CD1c-positive myeloid dendritic cell (primary cell): ENCODE measurements around the gene SIDT1.
"Not testable (repeated sequence)": the region's sequence is repeated elsewhere in the genome, so short reads cannot be mapped to it uniquely, and the experiment has no call there.

Experiments
- DNase-seq: peaks from one replicate; pipeline ENCODE4 v3.0.0-alpha.2; 2016; ENCODE audit errors: extremely low spot score

The SIDT1 gene

DNA sequence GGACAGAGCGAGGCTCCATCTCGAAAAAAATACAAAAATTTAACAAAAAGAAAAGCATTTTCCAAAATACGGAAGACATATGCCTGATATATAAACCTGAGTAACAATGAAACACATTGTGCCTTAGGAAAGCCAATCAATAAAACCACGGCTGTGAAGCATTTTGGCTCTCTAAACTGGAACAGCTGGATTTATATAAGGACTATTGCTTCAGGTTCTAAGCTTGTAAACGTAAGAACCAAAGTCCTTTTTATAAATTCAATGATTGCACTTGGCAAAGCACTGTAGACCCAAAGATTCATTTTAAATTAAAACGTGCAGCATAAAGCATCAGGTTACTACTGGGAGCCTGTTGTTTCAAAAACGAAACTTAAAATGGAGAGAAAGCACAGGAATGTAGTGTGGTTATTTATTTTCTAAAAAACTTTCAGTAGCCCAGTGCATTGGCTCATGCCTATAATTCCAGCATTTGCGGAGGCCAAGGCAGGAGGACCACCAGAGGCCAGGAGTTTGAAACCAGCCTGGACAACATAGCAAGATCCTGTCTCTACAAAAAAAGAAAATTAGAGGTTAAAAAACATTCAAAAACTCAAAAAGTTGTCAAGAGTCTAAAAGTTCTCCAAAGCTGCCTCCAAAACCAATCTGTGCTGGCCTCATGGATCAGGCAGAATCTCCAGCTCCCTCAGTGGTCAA, 102.6 kb downstream of the SIDT1 start:
- DNase-seq: no peak

DNA sequence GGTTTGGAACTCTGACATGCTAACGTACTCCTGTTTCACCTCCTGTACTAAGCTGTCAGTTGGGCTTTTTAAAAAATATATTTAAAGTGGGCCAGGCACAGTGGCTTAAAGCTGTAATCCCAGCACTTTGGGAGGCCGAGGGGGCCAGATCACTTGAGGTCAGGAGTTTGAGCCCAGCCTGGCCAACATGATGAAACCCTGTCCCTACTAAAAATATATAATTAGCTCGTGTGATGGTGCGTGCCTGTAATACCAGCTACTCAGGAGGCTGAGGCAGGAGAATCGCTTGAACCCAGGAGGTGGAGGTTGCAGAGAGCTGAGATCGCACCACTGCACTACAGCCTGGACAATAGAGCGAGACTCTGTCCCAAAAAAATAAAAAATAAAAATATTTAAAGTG, 103.7 kb downstream of the SIDT1 start:
- DNase-seq: not testable (repeated sequence)

DNA sequence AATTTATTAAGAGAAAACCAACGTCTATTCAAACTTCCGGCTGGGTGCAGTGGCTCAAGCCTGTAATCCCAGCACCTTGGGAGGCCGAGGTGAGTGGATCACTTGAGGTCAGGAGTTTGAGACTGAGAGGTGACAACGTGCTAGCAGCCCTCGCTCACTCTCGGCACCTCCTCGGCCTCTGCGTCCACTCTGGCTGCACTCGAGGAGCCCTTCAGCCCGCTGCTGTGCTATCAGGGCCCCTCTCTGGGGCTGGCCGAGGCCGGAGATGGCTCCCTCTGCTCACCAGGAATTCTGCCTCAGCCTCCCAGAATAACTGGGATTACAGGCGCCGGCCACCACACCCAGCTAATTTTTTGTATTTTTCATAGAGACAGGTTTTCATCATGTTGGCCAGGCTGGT, 105.4 kb downstream of the SIDT1 start:
- DNase-seq: no peak

DNA sequence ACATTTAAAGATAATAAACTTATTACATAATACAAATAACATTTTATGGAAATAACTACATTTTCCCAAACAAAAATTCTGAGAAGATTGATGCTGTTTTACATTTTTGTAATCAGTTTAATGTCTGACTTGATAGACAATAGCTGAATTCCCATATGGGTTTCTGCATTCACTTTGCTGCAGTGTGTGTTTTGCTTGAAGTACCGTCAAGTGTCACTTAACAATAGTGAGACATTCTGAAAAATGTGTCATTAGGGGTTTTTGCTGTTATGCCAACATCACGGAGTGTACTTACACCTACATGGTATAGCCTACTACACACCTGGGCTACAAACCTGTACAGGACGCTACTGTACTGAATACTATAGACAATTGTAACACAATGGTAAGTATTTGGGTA, 106.6 kb downstream of the SIDT1 start:
- DNase-seq: no peak

DNA sequence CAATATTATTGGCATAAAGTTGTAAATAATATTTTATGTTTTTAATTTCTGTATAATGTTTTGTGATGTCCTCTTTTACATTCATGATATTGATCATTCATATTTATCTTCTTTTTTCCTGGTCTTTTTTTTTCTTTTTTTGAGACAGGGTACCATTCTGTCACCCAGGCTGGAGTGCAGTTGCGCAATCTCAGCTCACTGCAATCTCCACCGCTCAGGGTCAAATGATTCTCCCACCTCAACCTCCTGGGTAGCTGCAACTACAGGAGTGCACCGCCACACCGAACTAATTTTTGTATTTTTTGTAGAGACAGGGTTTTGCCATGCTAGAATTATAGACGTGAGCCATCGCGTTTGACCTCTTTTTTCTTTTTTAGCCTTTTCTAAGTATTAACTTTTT, 111.2 kb downstream of the SIDT1 start:
- no peak for DNase-seq

DNA sequence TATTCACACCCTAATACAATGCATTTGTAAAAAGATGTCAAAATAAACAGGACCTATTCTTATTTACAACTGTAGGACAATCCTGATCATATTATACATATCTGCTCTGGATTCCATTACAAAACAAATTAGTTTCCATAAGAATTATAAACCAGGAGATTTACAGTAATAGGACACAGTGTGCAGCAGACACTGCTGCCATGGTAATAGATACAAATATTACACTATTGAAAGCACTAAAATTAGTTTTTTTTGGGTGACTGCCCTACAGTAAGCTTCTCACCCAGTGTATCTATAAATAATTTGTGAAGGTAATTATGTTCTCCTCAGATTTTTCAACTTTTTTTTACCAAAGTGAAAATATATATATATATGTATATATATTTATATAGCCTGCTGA, 116.2 kb downstream of the SIDT1 start:
- DNase-seq: no peak

DNA sequence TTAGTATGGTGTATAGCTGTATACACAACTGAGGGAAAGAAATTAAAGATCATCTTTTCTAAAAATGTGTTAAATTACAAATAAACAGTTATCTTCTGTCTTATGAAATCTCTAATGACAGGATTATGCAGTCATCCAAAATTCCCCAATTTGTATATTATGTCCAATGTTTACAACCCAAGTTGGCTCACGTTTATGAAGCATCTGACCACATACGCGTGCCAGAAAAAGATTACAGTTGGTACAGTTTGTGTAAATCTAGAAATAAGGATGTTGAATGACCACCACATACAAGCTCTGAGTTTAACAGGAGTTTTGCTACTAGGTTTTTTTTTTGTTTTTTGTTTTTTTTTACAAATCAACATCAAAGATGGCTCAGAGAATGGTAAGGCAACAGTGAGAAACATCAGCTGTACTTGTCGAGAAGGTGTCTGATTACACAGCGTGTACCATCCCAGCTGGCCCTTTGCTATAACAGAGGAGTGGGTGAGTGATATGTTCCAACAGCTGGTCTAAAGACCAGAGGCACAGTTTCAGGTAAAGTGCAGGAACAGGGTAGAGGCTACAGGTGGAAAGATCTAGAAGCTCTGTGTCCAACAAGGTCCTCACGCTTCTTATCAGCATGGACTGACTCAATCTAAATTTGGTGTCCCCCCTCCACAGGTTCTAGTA, 117.0 kb downstream of the SIDT1 start:
- no peak for DNase-seq

DNA sequence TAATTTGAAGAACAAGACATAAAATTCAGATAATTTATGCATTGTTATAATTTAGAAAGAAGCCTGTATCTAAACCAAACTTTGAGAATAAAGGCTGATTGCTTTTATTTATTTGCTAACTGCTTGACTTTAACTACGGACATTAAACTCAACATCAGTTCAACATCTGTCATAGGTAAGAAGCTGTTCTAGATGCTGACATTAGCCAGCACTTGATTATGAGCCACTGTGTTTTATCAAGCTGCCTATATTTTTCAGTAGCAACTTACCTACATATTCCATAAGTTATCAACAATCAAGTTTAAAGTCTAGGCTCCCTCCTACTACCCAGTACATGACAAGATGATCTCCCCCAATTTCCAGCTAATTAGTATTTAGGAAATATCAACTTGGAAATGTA, 122.0 kb downstream of the SIDT1 start:
- no peak for DNase-seq

DNA sequence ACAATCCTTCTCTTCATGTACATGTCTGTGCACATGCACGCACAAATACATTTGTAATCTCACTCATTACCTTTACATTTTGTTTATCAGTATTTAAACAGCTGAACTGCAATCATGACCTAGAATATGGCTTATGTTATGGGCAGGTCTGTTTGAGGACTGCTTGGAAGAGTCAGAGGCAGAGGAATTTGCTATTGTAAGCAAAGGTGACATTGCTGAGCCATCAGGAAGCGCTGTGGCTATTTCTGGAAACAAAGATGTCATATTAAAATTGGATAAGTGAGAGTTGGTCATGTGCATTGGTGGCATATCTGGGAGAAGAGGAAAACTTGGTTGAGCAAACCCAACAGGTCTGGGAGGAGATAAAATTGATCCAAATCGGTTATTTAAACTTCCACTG, 122.5 kb downstream of the SIDT1 start:
- no peak for DNase-seq

DNA sequence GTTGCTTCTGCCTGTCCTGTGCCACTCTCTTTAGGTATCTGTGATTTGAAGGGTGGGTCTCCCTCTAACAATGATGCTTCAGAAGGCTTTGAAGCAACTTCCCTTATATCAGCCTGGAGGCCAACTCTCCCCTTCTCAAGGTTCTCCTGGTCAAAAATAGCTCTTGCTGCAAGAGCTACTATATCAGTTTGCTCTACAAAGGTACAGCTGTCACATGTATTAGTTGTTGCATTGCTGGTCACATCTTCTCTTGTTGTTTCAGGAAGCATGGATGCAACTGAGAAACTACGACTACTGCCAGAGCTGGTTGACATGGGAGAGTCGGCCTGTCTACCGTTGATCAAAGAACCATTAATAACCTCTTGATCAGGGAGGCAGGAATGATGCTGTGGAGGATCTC, 125.8 kb downstream of the SIDT1 start:
- no peak for DNase-seq

DNA sequence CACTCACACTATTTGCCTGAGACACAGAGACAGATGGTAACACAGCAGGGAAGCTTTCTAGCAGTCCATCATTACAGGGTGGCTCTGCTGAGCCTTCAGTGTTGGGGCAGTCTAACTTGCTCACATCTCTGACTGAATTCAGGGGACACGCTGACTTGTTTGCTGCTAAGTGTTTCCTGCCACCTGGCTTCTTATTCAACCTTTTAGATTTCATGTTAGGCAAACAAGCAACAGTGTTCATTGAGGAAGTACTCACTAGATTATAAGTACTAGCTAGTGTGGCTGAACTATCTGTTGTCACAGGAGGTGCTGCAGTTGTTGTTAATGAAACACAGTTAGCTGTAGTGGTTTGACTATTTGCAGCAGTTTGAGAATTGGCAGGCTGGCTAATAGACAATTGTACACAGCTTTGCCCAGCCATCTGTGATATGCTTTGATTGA, 126.8 kb downstream of the SIDT1 start:
- DNase-seq: no peak

DNA sequence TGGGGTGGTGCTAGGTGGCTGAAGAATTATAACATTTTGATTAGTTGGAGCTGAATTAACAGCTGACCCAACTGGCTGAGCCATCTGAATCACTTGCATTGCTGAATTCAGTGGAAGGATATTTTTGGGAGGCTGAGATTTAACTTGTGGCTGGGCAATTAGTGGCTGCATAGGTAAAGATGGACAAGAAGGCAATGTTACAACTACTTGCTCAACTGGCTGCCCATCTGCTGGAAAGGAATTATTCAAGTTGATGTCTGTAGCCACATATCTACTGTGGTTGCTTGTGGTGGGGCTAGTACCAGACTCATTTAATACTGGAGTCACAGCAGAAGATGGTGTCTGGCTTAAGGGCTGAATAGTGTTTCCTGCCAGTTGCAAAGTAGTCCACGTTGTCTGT, 127.6 kb downstream of the SIDT1 start:
- no peak for DNase-seq

DNA sequence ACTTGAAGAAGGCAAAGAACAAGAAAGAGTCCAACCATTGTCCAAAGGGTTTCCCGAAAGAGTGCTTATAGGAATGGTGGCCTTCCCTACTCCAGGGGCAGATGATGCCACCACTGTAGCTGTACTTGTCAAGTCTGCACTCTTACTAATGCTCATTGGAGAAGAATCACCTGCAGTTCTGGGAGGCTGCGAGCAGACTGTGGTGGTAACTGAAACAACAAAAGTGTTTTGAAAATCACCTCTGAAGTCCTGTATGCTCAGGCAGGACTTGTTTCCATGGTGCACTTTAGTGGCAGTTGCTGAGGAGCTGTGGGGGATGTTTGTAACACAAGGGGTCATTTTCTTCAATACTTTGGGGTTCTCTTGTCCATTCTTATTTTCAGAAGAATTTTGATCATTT, 128.1 kb downstream of the SIDT1 start:
- no peak for DNase-seq

DNA sequence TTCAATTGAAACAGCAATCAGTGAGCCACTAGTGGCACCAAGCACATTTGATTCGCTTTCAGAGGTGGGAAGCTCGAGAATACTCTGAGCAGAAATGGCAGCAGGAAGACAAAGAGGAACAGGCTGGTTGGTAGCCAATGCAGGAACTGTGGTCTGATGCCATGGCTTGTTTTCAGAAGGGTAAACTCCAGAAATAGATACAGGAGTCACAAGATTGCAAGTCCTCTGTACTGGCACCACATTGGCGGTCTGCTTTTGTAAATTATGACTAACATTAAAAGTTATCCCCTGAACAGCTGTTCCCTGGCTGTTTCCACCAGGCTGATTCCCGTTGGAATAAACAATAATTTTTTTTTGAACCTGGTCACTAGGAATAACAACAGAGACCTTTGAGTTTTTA, 128.5 kb downstream of the SIDT1 start:
- DNase-seq: no peak

DNA sequence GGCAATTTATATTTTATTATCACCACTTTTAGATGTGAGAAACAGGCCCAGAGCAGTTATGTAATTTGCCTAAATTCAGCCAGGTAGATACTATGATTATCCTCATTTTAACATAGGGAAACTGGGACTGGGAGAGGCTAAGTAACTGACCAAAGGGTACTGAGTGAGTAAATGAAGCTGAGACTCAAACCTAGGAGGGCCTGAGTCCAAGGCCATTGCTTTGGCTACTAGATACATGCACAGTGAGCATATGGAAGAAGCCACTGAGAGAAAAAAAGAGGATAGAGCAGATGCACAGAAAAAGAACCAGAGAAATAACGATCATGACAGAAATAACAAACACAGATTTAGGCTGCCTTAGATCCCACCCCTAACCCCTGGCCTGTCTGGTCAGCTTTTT, 130.5 kb downstream of the SIDT1 start:
- DNase-seq: no peak

DNA sequence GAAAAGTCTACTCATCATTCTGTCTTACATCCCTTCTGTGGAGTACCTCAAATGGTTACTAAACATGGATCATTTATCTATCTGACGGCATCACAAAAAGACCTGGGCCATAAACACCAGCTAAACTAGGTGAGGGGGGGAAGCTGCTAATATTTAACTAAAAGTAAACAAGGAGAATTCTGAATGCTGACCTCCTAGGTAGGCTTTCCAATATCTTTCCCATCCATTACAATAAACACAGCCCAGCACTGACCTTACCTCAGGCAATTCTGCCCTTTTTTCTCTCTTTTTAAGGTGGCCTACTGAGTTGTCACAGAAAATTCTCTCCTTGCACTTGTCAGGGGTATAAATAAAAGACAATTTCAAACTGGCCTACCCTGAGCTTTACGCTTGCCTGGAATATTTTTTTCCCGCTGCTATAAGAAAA, 131.0 kb downstream of the SIDT1 start:
- DNase-seq: no peak

DNA sequence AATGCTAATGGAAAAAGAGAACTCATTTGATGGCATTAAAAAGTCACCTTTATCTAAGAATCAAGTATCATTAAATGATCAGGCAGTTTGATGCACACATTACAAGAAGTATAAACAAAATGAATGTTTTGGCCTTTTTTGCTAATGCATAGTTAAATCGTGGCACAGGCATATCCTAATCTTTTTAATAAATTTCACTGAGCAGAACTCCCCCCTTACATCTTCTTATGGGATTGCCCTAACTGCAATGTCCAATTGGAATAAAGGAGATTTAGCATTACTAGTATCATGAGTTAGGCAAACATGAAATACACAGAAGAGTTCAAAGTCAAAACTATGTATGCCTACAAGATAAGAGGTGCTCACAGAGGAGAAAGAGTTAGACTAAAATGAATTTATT, 131.4 kb downstream of the SIDT1 start:
- DNase-seq: no peak

DNA sequence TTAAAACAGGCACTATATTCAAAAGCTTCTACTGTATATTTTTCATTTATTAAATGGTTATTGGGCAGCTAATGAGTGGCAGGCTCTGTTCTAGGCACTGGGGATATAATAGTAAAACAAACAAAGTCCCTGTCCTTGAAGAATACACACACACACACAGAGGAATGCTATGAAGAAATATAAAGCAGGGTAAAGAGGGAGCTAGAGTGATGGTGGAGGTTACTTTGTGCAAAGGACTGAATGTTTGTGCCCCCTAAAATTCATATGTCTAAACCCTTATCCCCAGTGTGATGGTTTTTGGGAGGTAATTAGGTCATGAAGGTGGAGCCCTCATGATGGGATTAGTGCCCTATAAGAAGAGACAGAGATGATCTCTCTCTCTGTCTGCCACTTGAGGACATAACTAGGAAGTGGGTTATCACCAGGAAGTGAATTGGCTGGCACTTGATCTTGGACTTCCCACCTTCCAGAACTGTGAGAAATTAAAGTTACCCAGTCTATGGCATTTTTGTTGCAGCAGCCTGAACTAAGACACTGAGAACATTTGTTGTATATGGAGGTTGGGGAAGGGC, 132.3 kb downstream of the SIDT1 start:
- DNase-seq: no peak

DNA sequence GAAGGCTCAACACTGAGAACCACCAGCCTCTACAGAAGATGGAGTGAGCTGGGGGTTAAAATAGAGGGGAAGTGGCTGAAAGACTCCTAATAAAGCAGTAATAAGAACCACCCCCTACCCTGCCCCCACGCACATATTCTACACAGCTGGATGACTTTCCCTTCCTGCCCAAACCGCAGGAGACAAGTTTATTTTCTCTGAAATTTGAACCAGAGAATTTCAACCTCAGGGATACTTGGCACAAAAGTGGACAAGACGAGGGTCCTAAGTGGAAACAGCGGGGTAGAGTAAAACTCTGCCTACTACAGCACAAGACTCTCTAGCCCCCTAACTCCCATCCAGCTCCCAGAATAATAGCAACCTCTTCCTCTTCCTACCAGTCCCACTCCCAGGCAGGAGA, 135.7 kb downstream of the SIDT1 start:
- no peak for DNase-seq

DNA sequence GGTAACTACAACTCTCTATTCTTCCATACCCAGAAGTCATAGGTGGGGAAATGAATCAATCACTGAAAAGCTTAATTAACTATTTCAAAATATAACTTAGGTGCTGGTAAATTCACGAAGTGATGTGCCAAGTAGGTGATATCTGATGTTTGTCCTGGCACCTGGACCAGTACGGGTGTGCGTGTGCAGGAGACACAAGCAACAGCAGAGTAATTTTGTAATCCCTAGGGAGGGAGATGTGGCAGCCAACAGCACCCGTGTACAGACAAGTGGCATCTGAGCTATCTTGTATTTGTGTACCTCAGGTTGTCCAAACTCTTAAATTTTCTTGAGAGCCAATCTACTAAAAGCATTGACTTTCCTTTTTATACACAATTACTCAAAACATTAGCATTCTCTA, 141.2 kb downstream of the SIDT1 start:
- DNase-seq: no peak

DNA sequence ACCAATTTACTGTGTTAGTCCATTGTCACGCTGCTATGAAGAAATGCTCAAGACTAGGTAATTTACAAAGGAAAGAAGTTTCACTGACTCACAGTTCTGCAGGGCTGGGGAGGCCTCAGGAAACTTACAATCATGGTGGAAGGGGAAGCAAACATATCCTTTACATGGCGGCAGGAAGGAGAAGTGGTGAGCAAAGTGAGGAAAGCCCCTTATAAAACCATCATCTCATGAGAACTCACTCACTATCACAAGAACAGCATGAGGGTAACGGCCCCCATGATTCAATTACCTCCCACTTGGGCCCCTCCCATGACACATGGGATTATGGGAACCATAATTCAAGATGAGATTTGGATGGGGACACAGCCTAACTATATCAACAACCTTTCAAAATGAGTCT, 143.9 kb downstream of the SIDT1 start:
- DNase-seq: peak; percentile 44

DNA sequence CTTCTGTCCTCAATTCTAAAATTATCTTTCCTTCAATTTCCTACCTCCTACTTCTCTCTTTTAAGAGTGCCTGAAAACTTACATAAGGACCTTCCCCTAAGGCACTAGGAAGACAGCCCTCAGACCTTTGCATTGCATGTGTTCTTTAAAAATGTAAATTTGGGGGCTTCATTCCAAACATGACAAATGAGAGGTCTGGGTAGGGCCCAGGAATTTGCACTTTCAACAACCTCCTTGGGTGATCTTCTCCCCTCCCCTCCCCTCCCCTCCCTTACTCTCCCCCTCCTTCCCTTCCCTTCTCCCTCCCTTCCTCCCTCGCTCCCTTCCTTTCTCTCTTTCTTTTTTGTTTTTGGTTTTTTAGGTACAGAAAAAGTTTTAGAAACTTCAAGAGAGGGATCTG, 145.4 kb downstream of the SIDT1 start:
- DNase-seq: no peak

DNA sequence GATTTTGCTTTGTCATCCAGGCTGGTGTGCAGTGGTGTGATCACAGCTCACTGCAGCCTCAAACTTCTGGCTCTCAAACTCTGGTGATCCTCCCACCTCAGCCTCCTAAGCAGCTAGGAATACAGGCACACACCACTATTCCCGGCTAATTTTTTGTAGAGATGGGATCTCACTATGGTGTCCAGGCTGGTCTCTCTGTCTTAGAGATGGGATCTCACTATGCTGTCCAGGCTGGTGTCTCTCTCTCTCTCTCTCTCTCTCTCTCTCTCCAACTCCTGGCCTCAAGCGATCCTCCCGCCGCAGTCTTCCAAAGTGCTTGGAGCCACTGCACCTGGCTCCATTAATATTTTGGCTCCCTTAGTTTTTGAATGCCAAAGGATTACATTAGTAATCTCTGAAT, 146.4 kb downstream of the SIDT1 start:
- no peak for DNase-seq
